ENCODE results near the gene BBOX1. TPM values are rescaled to one million over a fixed set of nuclear protein-coding genes. Genes with fewer than 3 reads are reported as not detected.
"Not testable (repeated sequence)": the region's sequence is repeated elsewhere in the genome, so short reads cannot be mapped to it uniquely, and the experiment has no call there.

BBOX1 gene, protein sequence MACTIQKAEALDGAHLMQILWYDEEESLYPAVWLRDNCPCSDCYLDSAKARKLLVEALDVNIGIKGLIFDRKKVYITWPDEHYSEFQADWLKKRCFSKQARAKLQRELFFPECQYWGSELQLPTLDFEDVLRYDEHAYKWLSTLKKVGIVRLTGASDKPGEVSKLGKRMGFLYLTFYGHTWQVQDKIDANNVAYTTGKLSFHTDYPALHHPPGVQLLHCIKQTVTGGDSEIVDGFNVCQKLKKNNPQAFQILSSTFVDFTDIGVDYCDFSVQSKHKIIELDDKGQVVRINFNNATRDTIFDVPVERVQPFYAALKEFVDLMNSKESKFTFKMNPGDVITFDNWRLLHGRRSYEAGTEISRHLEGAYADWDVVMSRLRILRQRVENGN
- polyA plus RNA-seq (ENCODE audit: insufficient read length): 58.8 TPM
- long read RNA-seq, donor 1, transcript BBOX1-202 (7 exons, 1,596 nt): major isoform, 20 of 30 reads
- long read RNA-seq, donor 1, partial matches to known transcripts: 10 of 30 reads
- long read RNA-seq, donor 1, other reads (novel, unspliced or antisense): 0 of 30 reads
- long read RNA-seq, donor 2, transcript BBOX1-202 (7 exons, 1,596 nt): major isoform, 15 of 15 reads
- long read RNA-seq, donor 2, partial matches to known transcripts: 0 of 15 reads
- long read RNA-seq, donor 2, other reads (novel, unspliced or antisense): 0 of 15 reads
- long read RNA-seq, donor 3, transcript BBOX1-202 (7 exons, 1,596 nt): major isoform, 18 of 18 reads
- long read RNA-seq, donor 3, partial matches to known transcripts: 0 of 18 reads
- long read RNA-seq, donor 3, other reads (novel, unspliced or antisense): 0 of 18 reads
- long read RNA-seq, donor 4, partial matches to known transcripts: 9 of 11 reads
- long read RNA-seq, donor 4, other reads (novel, unspliced or antisense): 0 of 11 reads
- long read RNA-seq, donor 5, transcript BBOX1-202 (7 exons, 1,596 nt): major isoform, 39 of 51 reads
- long read RNA-seq, donor 5, partial matches to known transcripts: 12 of 51 reads
- long read RNA-seq, donor 5, other reads (novel, unspliced or antisense): 0 of 51 reads
- long read RNA-seq, donor 6, transcript BBOX1-202 (7 exons, 1,596 nt): major isoform, 14 of 15 reads
- long read RNA-seq, donor 6, partial matches to known transcripts: 0 of 15 reads
- long read RNA-seq, donor 6, other reads (novel, unspliced or antisense): 0 of 15 reads
- long read RNA-seq, donor 7, transcript BBOX1-202 (7 exons, 1,596 nt): major isoform, 11 of 20 reads
- long read RNA-seq, donor 7, partial matches to known transcripts: 8 of 20 reads
- long read RNA-seq, donor 7, other reads (novel, unspliced or antisense): 0 of 20 reads
- long read RNA-seq, donor 8, transcript BBOX1-202 (7 exons, 1,596 nt): major isoform, 10 of 10 reads
- long read RNA-seq, donor 8, partial matches to known transcripts: 0 of 10 reads
- long read RNA-seq, donor 8, other reads (novel, unspliced or antisense): 0 of 10 reads

DNA sequence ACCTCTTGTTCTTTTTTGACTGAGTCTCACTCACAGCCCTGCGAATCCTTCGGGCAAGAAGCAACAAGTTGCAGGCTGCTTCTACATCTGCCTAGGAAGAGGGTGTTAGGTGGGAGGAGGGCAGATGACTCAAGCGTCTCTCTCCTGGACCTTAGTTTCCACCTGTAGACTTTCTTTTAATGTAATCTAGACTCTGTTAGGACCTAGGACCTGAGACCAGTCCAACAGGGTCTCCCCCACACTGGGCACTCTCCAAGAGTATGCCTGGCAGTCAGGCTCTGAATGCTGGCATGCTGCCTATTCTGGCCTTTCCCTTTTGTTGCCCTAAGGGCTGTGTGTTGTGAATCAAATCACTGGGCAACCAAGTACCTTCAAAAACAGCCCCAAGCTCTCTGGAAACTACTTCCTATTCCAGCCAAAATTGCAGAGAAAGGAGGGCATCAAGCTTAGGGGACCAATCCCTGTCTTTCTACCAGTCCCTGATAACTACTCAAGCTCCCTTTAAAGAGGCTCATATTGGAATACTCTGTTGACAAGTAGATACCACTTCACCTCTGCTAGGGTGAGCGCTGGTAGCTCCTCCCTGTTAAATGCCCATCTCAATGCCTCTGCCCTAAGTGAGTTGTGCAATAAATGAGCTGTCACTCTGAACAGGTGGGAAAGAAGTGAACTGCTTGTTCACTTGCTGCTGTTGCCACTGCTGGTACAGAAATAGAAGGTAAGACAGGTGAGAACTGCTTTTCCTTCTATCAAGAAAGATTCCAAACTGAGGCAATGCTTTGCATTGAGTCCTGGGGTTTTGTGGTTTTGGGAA lies at the start of gene BBOX1:
Gene BBOX1 (plus strand): TSS at position 514 of the 814 bp plus-strand sequence. CDS start 14,616 bp downstream, outside the sequence.
- no peak for DNase-seq

DNA sequence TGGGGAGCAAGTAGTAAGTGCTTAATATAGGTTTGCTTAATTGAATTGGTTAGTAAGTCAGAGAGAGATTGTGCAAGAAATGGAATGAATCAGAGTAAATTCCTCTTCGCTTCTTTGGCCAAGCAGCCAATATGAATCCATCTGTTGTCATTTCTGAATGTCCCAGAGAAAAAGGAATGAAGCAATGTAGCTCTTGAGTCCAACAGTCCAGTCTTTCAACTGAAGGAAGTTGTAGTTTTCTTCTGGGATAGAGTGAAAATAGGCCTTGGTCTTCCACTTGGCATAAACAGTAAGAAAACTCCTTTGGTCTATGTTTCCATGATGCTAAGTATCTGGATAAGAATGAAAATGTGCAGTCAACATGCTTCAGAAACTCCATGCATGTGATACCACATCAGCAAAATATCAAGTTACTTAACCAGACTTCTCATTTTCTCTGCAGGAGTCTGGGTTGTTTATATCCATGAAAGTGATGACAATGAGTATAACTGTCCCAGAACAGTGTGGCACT lies 48.5 kb upstream of the BBOX1 start:
- no peak for DNase-seq

DNA sequence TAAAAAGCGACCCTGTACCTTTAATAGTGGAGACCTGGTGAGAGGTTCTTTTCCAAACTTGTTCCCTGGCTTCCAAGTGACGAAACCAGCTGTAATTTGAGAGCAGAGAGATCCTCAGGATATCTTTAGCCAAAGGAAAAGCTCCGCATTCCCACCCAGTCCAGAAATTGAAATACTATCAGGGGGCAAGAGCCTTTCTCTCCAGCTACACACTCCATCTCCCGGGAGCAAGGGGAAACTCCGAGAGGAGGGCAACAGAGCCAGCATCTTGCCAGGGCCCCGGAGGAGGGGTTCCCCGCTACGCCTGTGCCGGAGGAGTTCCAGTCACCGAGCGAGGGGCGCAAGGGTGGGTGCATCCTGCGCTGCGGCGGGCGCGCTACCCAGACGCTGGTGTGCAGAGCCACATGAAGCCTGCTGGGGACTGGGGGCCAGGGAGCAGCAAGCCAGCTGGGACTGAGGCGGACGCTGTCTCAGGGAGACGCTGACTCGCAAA lies 46.6 kb upstream of the BBOX1 start, which contains the start of gene FIBIN:
Gene FIBIN (plus strand): TSS at position 148 of the 493 bp plus-strand sequence. CDS start 415 bp downstream, outside the sequence.
- peak; percentile 50 for DNase-seq

DNA sequence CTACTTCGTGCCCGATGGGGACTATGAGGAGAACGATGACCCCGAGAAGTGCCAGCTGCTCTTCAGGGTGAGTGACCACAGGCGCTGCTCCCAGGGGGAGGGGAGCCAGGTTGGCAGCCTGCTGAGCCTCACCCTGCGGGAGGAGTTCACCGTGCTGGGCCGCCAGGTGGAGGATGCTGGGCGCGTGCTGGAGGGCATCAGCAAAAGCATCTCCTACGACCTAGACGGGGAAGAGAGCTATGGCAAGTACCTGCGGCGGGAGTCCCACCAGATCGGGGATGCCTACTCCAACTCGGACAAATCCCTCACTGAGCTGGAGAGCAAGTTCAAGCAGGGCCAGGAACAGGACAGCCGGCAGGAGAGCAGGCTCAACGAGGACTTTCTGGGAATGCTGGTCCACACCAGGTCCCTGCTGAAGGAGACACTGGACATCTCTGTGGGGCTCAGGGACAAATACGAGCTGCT lies 46.0 kb upstream of the BBOX1 start:
- no peak for DNase-seq

DNA sequence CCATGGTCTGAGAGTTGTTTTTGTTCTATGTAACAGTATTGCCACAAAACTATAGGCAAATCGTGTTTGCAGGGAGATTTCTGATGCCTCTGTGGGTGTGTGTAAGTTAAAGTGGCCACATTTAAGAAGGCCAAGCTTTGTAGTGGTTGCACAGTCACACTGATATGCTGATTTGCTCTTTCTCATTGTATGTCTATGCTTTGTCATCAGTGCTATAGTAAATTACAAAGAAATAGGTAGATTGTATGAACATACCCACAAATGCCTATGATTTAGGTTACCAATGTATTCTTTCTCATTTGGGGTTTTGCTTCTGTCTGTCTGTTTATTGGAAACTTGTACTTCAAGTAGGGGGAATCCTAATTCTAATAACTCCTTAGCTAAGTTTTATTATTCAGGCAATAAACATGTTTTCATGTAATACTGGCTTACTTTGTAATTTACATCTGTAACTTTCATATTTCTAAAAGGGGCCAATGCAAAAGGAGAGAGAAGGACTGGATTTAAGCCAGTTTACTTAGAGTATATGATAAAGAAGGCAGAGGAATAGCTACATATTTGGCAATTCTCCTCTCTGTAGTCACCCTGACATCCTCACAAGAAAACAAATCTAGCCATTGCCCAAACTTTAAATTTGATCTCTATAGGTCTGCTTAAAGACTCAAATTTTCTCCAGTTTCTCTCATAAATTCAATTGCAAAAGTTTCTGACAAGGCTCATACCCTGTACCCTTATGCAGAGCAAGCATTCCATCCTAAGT lies 44.7 kb upstream of the BBOX1 start:
- no peak for DNase-seq

DNA sequence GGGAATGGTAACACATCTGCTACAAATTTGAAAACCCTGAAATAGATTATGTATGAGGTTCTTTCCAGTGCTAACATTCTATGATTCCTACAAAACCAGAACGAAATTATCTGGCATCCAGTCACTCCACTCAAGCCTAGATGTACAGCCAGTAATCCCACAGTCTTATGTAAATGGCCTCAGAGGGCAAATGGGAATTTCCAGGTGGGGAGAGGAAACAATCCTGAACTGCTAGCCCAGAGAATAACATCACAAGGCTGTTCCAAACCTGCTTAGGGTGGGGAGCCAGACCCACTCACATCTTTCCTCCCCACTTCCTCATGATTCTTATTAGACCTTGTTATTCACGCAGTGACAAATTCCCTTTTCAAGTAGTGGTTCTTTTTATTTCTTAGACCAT lies 43.2 kb upstream of the BBOX1 start:
- no peak for DNase-seq

DNA sequence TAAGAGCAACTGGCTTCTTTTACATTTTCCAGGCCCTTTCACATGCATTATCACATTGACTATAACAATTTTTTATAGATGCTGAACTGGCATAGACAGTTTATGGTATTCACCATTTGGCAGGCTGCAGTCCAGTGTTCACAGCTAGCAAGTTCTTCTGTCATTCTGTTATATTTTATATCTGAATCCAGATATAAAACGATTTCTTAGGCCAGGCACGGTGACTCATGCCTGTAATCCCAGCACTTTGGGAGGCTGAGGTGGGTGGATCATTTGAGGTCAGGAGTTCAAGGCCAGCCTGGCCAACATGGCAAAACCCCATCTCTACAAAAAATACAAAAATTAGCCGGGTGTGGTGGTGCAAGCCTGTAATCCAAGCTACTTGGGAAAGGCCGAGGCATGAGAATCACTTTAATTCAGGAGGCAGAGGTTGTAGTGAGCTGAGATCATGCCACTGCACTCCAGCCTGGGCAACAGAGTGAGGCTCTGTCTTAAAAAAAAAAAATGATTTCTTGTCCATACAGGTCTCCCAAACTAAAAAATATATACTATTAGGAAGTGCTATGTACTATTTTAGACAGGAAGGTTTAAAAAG lies 39.4 kb upstream of the BBOX1 start:
- DNase-seq: not testable (repeated sequence)

DNA sequence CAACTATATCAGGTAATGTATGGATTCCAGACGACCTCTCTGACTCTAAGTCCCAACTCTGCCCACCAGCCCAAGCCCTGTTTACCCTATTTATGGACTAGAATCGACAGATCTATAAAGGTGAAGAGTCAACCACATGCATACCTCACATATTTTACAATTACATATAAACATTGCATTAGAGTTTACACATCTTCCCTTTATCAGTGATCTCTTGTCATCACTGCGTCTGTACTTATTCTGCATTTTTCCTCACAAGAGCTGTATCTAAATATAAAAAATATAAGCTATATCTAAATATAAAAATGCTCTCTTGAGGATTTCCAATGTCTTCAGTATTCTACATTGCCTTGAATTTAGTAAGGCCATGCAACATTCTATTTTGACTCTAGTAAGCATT lies 38.2 kb upstream of the BBOX1 start:
- DNase-seq: no peak

DNA sequence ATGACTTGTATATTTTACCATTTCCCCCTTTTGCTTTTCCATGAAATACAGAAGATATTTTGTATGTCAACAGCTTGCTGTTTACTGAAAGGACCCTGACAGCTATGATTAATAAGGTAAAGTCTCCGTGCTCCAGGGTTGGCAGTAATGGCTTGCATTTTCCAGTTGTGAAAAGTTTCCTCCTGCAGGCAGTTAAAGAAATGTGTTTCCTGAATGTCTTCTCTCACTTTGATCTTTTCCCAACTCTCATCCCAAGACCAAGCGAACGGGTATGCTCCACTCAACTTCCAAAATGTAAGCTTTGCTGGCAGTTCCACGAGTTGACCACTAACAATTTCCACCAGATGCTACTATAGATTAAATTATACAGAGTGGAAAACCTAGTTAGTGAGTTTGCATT lies 37.8 kb upstream of the BBOX1 start:
- no peak for DNase-seq

DNA sequence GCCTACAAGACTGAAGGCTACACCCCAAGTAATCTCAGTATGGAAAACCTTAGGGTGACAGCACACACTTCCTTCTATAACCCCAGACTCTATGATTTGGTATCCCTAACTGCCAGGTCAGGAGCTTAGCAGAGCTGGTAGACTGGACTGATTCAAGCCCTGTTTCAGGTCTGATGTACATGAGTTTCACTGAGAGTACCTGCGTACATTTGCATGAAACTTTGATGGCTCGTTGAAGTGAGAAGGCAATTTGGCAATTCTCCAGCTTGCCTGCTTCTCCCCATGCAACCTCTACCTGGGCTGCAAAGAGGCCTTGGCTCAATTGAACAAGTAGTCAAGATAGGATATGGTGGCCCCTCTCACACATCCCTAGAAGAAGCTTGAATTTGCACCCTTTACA lies 36.5 kb upstream of the BBOX1 start:
- DNase-seq: no peak

DNA sequence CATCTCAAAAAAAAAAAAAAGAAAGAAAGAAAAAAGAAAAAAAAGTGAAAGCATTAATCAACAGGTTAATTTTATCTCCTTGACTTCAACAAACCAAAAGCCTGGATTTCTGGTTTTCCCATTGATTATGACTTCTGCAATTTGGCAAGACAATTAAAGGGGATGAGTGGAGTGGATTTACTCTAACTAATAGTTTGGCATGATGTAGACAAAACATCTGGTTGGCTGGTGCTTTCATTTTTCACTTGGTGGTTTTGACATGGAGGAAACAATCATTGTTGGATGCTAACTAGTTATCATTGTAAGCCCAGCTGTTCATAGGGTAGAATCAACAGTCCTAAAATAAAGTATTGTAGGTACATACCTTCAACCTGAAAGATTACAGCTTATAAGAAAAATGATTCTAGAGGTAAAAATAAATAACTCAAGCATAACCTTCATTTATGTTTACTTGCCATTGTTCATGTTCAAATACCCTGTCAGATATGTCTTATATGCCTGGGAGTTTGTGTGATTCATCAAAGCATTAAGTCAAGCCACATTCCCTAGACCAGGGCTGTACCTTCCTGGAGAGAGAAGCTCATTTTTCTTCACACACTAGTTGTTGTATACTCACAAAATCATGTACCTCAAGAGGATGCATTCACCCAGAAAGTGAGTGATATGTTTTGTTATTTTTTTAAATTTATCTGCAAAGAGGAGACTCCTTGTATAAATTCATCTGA lies 31.6 kb upstream of the BBOX1 start:
- no peak for DNase-seq

DNA sequence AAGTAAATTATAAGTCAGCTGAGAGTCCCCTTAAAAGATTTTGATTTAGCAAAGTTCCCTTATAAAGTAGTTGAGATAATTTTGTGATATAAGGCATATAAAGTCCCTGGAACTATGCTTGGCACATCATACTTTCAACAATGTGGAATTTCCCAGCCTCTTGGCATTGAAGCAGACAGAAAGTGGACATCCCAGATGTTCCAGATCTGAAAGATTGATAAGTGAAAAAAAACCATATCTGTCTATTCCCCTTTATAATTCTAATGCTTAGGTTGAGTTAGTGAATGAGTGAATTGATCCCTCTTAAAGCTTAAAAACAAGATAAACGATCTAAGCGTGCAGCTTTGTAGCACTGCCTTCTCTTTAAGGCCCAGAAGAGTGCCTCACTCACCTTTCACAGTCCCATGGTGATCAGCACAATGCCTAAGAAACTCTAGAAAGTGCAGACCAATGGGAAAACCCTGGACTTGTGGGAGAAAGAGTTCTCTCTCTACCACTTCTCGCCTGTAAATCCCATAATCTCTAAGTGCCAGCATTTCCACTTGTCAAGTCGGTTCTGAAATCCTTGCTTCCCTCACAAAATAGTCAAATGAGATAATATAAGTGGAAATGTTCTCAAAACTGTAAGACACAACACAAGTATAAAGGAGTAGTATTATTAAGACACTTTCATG lies 28.9 kb upstream of the BBOX1 start:
- DNase-seq: no peak

DNA sequence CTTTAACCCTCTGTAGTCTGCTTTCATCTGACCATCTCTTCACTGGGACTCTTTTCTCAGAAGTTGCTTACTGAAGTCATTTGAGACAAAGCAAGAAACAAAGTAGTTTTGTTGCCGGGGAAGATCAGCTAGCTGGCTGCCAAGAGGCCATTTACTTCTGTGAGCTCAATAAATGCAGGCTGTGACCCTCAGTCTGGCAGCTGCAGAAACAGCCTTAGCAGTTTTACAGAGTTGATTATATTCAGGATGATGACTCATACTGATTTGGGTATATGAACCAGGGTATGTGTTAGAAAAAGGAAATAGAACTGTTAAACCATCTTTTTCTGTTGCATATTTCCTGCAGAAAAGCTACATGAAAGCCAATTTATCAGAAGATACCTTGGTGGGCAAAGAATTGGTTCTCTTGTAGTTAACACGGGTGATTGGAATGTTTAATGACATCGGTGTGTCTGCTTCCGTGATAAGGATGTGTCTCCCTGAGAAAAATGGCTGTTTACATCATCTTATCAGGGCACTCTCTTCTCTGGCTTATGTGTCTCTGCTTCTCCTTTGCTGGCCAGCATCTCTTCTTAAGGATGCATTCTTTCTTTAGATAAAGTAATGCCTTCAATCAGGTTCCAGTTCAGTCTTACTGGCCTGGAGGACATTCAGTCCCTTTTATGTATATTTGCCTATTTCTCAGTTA lies 28.2 kb upstream of the BBOX1 start:
- no peak for DNase-seq

DNA sequence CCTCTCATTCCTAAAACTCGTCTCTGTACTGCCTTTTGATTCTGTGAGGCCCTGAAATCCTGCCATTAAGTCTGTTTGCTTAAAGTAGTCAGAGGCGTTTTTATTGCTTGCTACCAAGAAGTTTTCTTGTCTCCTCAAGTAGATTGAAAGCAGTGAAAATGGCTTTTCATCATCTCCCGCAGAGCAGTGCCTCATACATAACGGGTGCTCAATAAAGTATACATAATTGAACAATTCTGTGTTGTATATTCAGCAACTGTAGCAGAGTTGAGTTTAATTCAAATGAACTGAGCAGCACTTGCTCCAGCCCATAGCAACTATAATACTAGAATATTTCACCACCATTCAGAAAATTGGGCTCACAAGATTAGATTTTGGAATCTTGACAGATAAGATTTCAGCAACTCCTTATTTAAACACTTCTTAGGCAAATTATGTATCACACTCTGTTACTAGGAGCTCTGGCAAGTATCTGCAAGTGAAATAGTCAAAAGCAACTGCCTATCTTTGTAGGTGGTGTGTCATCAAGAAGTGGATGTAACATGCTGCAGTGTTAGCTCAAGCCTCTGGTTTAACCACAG lies 26.7 kb upstream of the BBOX1 start:
- no peak for DNase-seq

DNA sequence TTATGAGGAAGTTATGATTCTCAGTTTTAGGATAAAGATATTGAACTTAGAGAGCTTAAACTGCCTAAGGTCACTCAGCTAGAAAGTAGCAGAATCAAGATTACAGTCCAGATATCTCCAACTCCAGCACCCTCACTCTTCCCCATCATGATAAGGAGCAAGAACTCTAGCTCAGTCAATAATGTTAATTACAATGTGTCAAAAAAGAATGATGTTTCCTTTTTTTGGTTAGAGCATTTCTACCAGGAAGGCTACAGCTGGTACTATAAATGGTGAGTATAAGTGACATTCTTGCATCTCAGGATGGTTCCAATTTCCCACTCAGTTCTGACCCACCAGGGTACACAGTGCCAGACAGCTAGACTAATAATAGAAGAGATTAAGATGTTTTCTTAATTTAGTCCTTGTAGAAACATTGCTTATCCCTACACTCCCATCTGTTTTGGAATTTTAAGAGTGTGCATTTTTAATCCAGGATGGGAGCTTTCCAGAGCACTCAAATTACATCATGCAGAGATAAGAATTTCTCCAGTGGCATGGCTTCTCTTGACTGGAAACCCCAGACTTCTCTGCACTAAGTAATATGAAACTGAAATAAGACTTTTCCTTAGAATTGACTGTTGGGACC lies 21.6 kb upstream of the BBOX1 start:
- no peak for DNase-seq

DNA sequence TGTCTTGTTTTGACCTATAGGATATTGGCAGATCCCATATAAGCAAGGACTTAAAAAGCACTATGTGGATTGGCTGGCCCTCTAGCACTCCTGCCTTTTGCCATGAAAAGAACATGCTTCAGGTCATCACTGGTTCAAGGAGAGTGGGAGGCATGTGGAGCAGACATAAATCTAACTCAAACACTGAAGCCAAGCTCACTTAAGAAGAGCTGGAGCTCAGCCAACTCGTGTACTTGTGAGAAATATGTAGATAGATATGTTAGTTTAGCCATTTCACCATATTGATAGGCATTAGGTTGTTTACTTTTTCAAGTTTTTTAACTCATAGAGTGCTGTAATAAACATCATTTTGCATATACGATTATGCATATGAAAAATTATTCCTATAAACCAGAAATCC lies 19.9 kb upstream of the BBOX1 start:
- no peak for DNase-seq
